ENCODE results near the gene RPL22L1. TPM values are rescaled to one million over a fixed set of nuclear protein-coding genes. Genes with fewer than 3 reads are reported as not detected.

RPL22L1 gene
- total and polyA plus RNA-seq, 11 donors: 8.6 to 97.3 (median 29.2) TPM

- H3K27me3 ChIP-seq: no peaks in the 10 kb centered on the region
- H3K9me3 ChIP-seq: no peaks in the 10 kb centered on the region
- TF ChIP-seq, protein P1, sequence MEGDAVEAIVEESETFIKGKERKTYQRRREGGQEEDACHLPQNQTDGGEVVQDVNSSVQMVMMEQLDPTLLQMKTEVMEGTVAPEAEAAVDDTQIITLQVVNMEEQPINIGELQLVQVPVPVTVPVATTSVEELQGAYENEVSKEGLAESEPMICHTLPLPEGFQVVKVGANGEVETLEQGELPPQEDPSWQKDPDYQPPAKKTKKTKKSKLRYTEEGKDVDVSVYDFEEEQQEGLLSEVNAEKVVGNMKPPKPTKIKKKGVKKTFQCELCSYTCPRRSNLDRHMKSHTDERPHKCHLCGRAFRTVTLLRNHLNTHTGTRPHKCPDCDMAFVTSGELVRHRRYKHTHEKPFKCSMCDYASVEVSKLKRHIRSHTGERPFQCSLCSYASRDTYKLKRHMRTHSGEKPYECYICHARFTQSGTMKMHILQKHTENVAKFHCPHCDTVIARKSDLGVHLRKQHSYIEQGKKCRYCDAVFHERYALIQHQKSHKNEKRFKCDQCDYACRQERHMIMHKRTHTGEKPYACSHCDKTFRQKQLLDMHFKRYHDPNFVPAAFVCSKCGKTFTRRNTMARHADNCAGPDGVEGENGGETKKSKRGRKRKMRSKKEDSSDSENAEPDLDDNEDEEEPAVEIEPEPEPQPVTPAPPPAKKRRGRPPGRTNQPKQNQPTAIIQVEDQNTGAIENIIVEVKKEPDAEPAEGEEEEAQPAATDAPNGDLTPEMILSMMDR (IDR thresholded peaks at IDR 0.05): no peak
- TF ChIP-seq POLR2A (IDR thresholded peaks at IDR 0.05): no peak
- intact Hi-C loops (cut with DNase I): loop anchor here in 2 of 10 donors (10.0 kb wide), 2 partner anchors 122 to 262 kb away; no protein-coding TSS in a partner anchor
- H3K36me3 ChIP-seq: no peaks in the 10 kb centered on the region
- WGBS, 4 donors: 91 to 92% (median 91%) methylated on average over 2 of the region's 2 CpGs
- H3K27ac ChIP-seq: no peak overlapping the region
- DNase-seq (no peak), ATAC-seq (no peak)
- H3K4me1 ChIP-seq: peaks cover 0 to 7% (median 0%) of the 10 kb centered on the region in 12 donors
- no peak overlapping the region for H3K4me3 ChIP-seq
Observed at GRCh38 chr3:170816841-170817240, 53.2 kb downstream of the RPL22L1 start.

DNA sequence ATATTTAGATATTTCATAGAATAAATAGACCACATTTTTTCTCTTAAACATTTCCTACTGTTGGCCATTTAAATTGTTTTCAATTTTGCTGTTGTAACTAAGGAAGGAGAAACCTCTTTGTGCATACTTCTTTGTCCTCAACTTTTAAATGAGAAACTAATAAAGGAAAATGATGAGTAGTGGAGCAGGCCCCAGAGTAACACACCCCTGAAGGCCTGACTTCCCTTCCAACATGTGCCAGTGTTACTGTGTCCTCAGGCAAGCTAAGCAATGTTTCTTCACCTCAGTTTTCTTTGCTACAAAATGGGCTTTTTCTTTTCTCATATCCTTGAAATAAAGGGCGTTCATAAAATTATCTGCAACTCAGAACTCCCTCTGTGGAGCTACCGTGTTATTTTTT, 53.7 kb downstream of the RPL22L1 start:
- H3K36me3 ChIP-seq: no peaks in the 10 kb centered on the region
- no peak overlapping the region for H3K27ac ChIP-seq
- 88 to 93% (median 90%) methylated on average over 2 of the region's 2 CpGs for WGBS, 4 donors
- peaks cover 0 to 11% (median 0%) of the 10 kb centered on the region in 12 donors for H3K4me1 ChIP-seq
- TF ChIP-seq, protein P1 (IDR thresholded peaks at IDR 0.05): no peak
- no peak for TF ChIP-seq POLR2A (IDR thresholded peaks at IDR 0.05)
- DNase-seq (no peak), ATAC-seq (no peak)
- H3K4me3 ChIP-seq: no peak overlapping the region
- no peaks in the 10 kb centered on the region for H3K27me3 ChIP-seq
- intact Hi-C loops (cut with DNase I): loop anchor here in 2 of 10 donors (10.0 kb wide), 2 partner anchors 122 to 262 kb away; no protein-coding TSS in a partner anchor
- no peaks in the 10 kb centered on the region for H3K9me3 ChIP-seq

DNA sequence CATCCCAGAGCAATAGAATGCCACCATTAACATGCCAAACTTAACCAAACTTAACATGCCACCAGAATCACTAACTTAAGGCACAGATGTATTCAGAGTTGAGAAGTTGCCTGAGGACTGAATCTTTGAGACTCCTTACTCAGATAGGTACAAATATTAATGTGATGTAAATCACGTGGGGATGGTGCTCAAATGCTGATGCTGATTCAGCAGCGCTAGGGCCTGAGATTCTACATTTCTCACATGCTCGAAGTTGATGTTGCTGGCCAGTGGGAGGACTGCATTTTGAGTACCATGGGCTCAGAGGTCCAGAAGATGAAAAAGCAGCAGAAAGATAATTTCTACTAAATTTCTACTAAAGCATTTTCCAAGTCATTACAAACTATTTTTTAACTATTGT, 54.1 kb downstream of the RPL22L1 start:
- H3K4me3 ChIP-seq: no peak overlapping the region
- peaks cover 0 to 11% (median 0%) of the 10 kb centered on the region in 12 donors for H3K4me1 ChIP-seq
- intact Hi-C loops (cut with DNase I): loop anchor here in 2 of 10 donors (10.0 kb wide), 2 partner anchors 121 to 261 kb away; no protein-coding TSS in a partner anchor
- no peak for TF ChIP-seq POLR2A (IDR thresholded peaks at IDR 0.05)
- TF ChIP-seq, protein P1 (IDR thresholded peaks at IDR 0.05): no peak
- no peaks in the 10 kb centered on the region for H3K9me3 ChIP-seq
- H3K36me3 ChIP-seq: no peaks in the 10 kb centered on the region
- DNase-seq (no peak), ATAC-seq (no peak)
- no peaks in the 10 kb centered on the region for H3K27me3 ChIP-seq
- WGBS, 4 donors: 77 to 83% (median 79%) methylated on average over 3 of the region's 3 CpGs
- H3K27ac ChIP-seq: no peak overlapping the region

DNA sequence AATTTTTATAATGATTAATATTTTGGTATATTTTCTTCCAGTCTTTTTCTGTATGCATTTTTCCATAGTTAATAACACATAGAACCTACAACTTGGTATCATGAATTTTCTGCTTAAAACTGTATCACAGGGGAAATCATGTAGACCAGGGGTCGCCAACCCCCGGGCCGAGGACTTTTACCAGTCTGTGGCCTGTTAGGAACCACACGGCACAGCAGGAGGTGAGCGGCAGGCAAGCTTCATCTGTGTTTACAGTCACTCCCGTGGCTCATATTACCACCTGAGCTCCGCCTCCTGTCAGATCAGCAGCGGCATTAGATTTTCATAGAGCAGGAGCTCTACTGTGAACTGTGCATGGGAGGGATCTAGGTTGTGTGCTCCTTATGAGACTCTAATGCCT, 54.7 kb downstream of the RPL22L1 start:
- 42 to 49% (median 45%) methylated on average over 8 of the region's 8 CpGs for WGBS, 4 donors
- peaks cover 0 to 11% (median 0%) of the 10 kb centered on the region in 12 donors for H3K4me1 ChIP-seq
- ATAC-seq (peak in 1 of 4 donors; percentile 28), DNase-seq (no peak)
- intact Hi-C loops (cut with DNase I): loop anchor here in 2 of 10 donors (10.0 kb wide), 2 partner anchors 121 to 261 kb away; no protein-coding TSS in a partner anchor
- no peaks in the 10 kb centered on the region for H3K9me3 ChIP-seq
- TF ChIP-seq, protein P1 (IDR thresholded peaks at IDR 0.05): no peak
- no peak for TF ChIP-seq POLR2A (IDR thresholded peaks at IDR 0.05)
- H3K4me3 ChIP-seq: no peak overlapping the region
- H3K36me3 ChIP-seq: no peaks in the 10 kb centered on the region
- H3K27me3 ChIP-seq: no peaks in the 10 kb centered on the region
- H3K27ac ChIP-seq: no peak overlapping the region

Other genes with a start within 250 kb of the RPL22L1 start
- 10 to 100 TPM in 5 of 9 donors, 1 to 10 TPM in 4; 3.9 to 13.9 (median 10.0) TPM for gene EIF5A2, start 38.4 kb upstream of the RPL22L1 start, total RNA-seq
- 1 to 10 TPM; 1.6 to 6.6 TPM for gene EIF5A2, start 38.4 kb upstream of the RPL22L1 start, polyA plus RNA-seq
- gene SLC2A2, start 156.5 kb upstream of the RPL22L1 start, total RNA-seq: not detected
- under 1 TPM in 1 of 2 donors, not detected in 1; 0.11 TPM for gene SLC2A2, start 156.5 kb upstream of the RPL22L1 start, polyA plus RNA-seq

All from heart left ventricle (tissue), 16 donors.